GM12872 (cell line): ENCODE measurements around the gene C20orf204.

Source experiments
- CTCF ChIP-seq: IDR thresholded peaks from 3 replicates; pipeline ENCODE4 v1.5.1; 2011; ENCODE audit warnings: low read depth, mild to moderate bottlenecking, low read length, moderate library complexity; ENCODE audit not compliant: insufficient read depth

Gene C20orf204

GRCh38 chr20:64079273-64080012 lies 43.5 kb downstream of the C20orf204 start, which contains the start of gene RGS19:
Gene RGS19, minus strand, starts transcription at chr20:64079518. Its CDS starts 2,632 bp downstream, at chr20:64076886.
- TF ChIP-seq CTCF: no peak

- TF ChIP-seq CTCF: no peak
Observed at GRCh38 chr20:64080013-64080812, 44.2 kb downstream of the C20orf204 start, which contains the start of gene OPRL1. Gene OPRL1, plus strand, starts transcription at chr20:64080082. Its CDS starts 12,639 bp downstream, at chr20:64092721.

- TF ChIP-seq CTCF: no peak
Observed at GRCh38 chr20:64080813-64081623, 45.0 kb downstream of the C20orf204 start.

GRCh38 chr20:64081624-64081964 lies 45.6 kb downstream of the C20orf204 start:
- no peak for TF ChIP-seq CTCF

GRCh38 chr20:64082126-64082731 lies 46.2 kb downstream of the C20orf204 start:
- TF ChIP-seq CTCF: no peak

GRCh38 chr20:64082820-64083377 lies 46.9 kb downstream of the C20orf204 start:
- no peak for TF ChIP-seq CTCF
